Measurements from ENCODE around the gene SLC5A10. TPM values are rescaled to one million over a fixed set of nuclear protein-coding genes. Genes with fewer than 3 reads are reported as not detected.

Gene SLC5A10
- total RNA-seq, 1 experiment from 2014 or later = 0.13 TPM

GRCh38 chr17:18987862-18988545 is 36.0 kb downstream of the SLC5A10 start:
- Histone ChIP-seq H3K4me1 (replicated peaks) (no peaks in the 10 kb centered on the region), H3K27ac (no peak overlapping the region), H3K27me3 (replicated peaks) (no peaks in the 10 kb centered on the region), H3K9me3 (replicated peaks) (no peaks in the 10 kb centered on the region), H3K4me3 (no peak overlapping the region), H3K36me3 (peaks cover 10% of the 10 kb centered on the region)
- DNase-seq (ENCODE audit: low read depth in 1 of 2, low spot score in 2 of 2) = no peak

GRCh38 chr17:18988546-18989173 is 36.7 kb downstream of the SLC5A10 start:
- Histone ChIP-seq H3K4me3 (no peak overlapping the region), H3K9me3 (replicated peaks) (no peaks in the 10 kb centered on the region), H3K27ac (no peak overlapping the region), H3K27me3 (replicated peaks) (no peaks in the 10 kb centered on the region), H3K36me3 (peaks cover 14% of the 10 kb centered on the region), H3K4me1 (replicated peaks) (no peaks in the 10 kb centered on the region)
- no peak for DNase-seq (ENCODE audit: low read depth in 1 of 2, low spot score in 2 of 2)

GRCh38 chr17:18990331-18990730 is 38.4 kb downstream of the SLC5A10 start:
- Histone ChIP-seq H3K27me3 (replicated peaks) (no peaks in the 10 kb centered on the region), H3K9me3 (replicated peaks) (no peaks in the 10 kb centered on the region), H3K27ac (no peak overlapping the region), H3K4me1 (replicated peaks) (no peaks in the 10 kb centered on the region), H3K36me3 (peaks cover 13% of the 10 kb centered on the region), H3K4me3 (no peak overlapping the region)
- DNase-seq (ENCODE audit: low read depth in 1 of 2, low spot score in 2 of 2) = no peak

- H3K27ac ChIP-seq = no peak overlapping the region
- H3K4me1 ChIP-seq (replicated peaks) = no peaks in the 10 kb centered on the region
- no peak for DNase-seq (ENCODE audit: low read depth in 1 of 2, low spot score in 2 of 2)
These were observed 39.8 kb downstream of the SLC5A10 start for GRCh38 chr17:18991531-18992315.

GRCh38 chr17:18992454-18993130 is 40.6 kb downstream of the SLC5A10 start:
- no peak overlapping the region for H3K27ac ChIP-seq
- H3K36me3 ChIP-seq = peaks cover 15% of the 10 kb centered on the region
- 0 out of 2 replicates have a peak, but pooled peaks cover 2% of the 10 kb centered on the region for H3K9me3 ChIP-seq (replicated peaks)
- H3K4me1 ChIP-seq (replicated peaks) = no peaks in the 10 kb centered on the region
- no peaks in the 10 kb centered on the region for H3K27me3 ChIP-seq (replicated peaks)
- DNase-seq (ENCODE audit: low read depth in 1 of 2, low spot score in 2 of 2) = no peak
- no peak overlapping the region for H3K4me3 ChIP-seq

More at GRCh38 chr17:18991531-18992315, 39.8 kb downstream of the SLC5A10 start:
- no peaks in the 10 kb centered on the region for H3K27me3 ChIP-seq (replicated peaks)
- 0 out of 2 replicates have a peak, but pooled peaks cover 2% of the 10 kb centered on the region for H3K9me3 ChIP-seq (replicated peaks)
- H3K4me3 ChIP-seq = no peak overlapping the region
- peaks cover 16% of the 10 kb centered on the region for H3K36me3 ChIP-seq

GRCh38 chr17:18993905-18994526 is 42.1 kb downstream of the SLC5A10 start:
- 0 out of 2 replicates have a peak, but pooled peaks cover 2% of the 10 kb centered on the region for H3K9me3 ChIP-seq (replicated peaks)
- H3K4me3 ChIP-seq = no peak overlapping the region
- peaks cover 10% of the 10 kb centered on the region for H3K36me3 ChIP-seq
- DNase-seq (ENCODE audit: low read depth in 1 of 2, low spot score in 2 of 2) = no peak
- H3K27ac ChIP-seq = no peak overlapping the region
- no peaks in the 10 kb centered on the region for H3K27me3 ChIP-seq (replicated peaks)
- no peaks in the 10 kb centered on the region for H3K4me1 ChIP-seq (replicated peaks)

- H3K36me3 ChIP-seq = peaks cover 10% of the 10 kb centered on the region
- no peak overlapping the region for H3K27ac ChIP-seq
- H3K4me1 ChIP-seq (replicated peaks) = no peaks in the 10 kb centered on the region
- H3K27me3 ChIP-seq (replicated peaks) = no peaks in the 10 kb centered on the region
- 0 out of 2 replicates have a peak, but pooled peaks cover 2% of the 10 kb centered on the region for H3K9me3 ChIP-seq (replicated peaks)
- DNase-seq (ENCODE audit: low read depth in 1 of 2, low spot score in 2 of 2) = no peak
- H3K4me3 ChIP-seq = no peak overlapping the region
These were observed 42.7 kb downstream of the SLC5A10 start for GRCh38 chr17:18994631-18995030.

- Histone ChIP-seq H3K4me3 (no peak overlapping the region), H3K36me3 (peaks cover 10% of the 10 kb centered on the region), H3K27ac (no peak overlapping the region), H3K27me3 (replicated peaks) (no peaks in the 10 kb centered on the region), H3K4me1 (replicated peaks) (no peaks in the 10 kb centered on the region), H3K9me3 (replicated peaks) (0 out of 2 replicates have a peak, but pooled peaks cover 2% of the 10 kb centered on the region)
- DNase-seq (ENCODE audit: low read depth in 1 of 2, low spot score in 2 of 2) = no peak
These were observed 43.3 kb downstream of the SLC5A10 start for GRCh38 chr17:18995220-18995619.

GRCh38 chr17:18996458-18996857 is 44.5 kb downstream of the SLC5A10 start:
- no peaks in the 10 kb centered on the region for H3K4me1 ChIP-seq (replicated peaks)
- DNase-seq (ENCODE audit: low read depth in 1 of 2, low spot score in 2 of 2) = no peak
- H3K9me3 ChIP-seq (replicated peaks) = 0 out of 2 replicates have a peak, but pooled peaks cover 2% of the 10 kb centered on the region
- no peaks in the 10 kb centered on the region for H3K27me3 ChIP-seq (replicated peaks)
- H3K36me3 ChIP-seq = peaks cover 12% of the 10 kb centered on the region
- H3K4me3 ChIP-seq = no peak overlapping the region
- no peak overlapping the region for H3K27ac ChIP-seq

- H3K27ac ChIP-seq = no peak overlapping the region
- peaks cover 16% of the 10 kb centered on the region for H3K36me3 ChIP-seq
- H3K27me3 ChIP-seq (replicated peaks) = no peaks in the 10 kb centered on the region
- no peaks in the 10 kb centered on the region for H3K4me1 ChIP-seq (replicated peaks)
- H3K4me3 ChIP-seq = no peak overlapping the region
- DNase-seq (ENCODE audit: low read depth in 1 of 2, low spot score in 2 of 2) = no peak
- H3K9me3 ChIP-seq (replicated peaks) = 0 out of 2 replicates have a peak, but pooled peaks cover 2% of the 10 kb centered on the region
These were observed 45.8 kb downstream of the SLC5A10 start for GRCh38 chr17:18997650-18998196.

- Histone ChIP-seq H3K4me1 (replicated peaks) (peaks cover 11% of the 10 kb centered on the region), H3K4me3 (no peak overlapping the region), H3K27me3 (replicated peaks) (no peaks in the 10 kb centered on the region), H3K36me3 (peaks cover 22% of the 10 kb centered on the region), H3K27ac (no peak overlapping the region), H3K9me3 (replicated peaks) (0 out of 2 replicates have a peak, but pooled peaks cover 2% of the 10 kb centered on the region)
- DNase-seq (ENCODE audit: low read depth in 1 of 2, low spot score in 2 of 2) = no peak
These were observed 47.4 kb downstream of the SLC5A10 start for GRCh38 chr17:18999394-18999793.

GRCh38 chr17:18999911-19000310 is 47.9 kb downstream of the SLC5A10 start:
- no peak for DNase-seq (ENCODE audit: low read depth in 1 of 2, low spot score in 2 of 2)
- Histone ChIP-seq H3K4me1 (replicated peaks) (peaks cover 16% of the 10 kb centered on the region), H3K27ac (no peak overlapping the region)

More at GRCh38 chr17:18999911-19000310, 47.9 kb downstream of the SLC5A10 start:
- Histone ChIP-seq H3K9me3 (replicated peaks) (0 out of 2 replicates have a peak, but pooled peaks cover 2% of the 10 kb centered on the region), H3K27me3 (replicated peaks) (no peaks in the 10 kb centered on the region), H3K36me3 (peaks cover 22% of the 10 kb centered on the region), H3K4me3 (no peak overlapping the region)

Measured in SJSA1 (cell line).